Astrocyte (in vitro differentiated cells and primary cell): ENCODE data around the gene AGPAT1. TPM values are rescaled to one million over a fixed set of nuclear protein-coding genes. Genes with fewer than 3 reads are reported as not detected.

Experiments used
- DNase-seq: peaks from one replicate; pipeline ENCODE4 v3.0.0-alpha.2; 2010; ENCODE audit warnings: low read depth
- FAIRE-seq: peaks from 2 replicates; lab custom pipeline; 2011; peaks lifted over from hg19 to GRCh38; lab: Jason Lieb, UNC
- H2AFZ ChIP-seq: 2 replicates; pipeline ENCODE4 v1.6.0; 2012; ENCODE audit warnings: low read depth, low read length, inconsistent platforms
- H3K27ac ChIP-seq: 2 replicates; pipeline ENCODE4 v1.5.1; 2011; ENCODE audit warnings: low read depth, low read length, inconsistent platforms
- H3K27me3 ChIP-seq: 2 replicates; pipeline ENCODE4 v1.6.0; 2011; ENCODE audit warnings: low read length, inconsistent platforms; ENCODE audit not compliant: insufficient read depth
- H3K36me3 ChIP-seq: 2 replicates; pipeline ENCODE4 v1.5.1; 2011; ENCODE audit warnings: low read length, inconsistent platforms; ENCODE audit not compliant: insufficient read depth
- H3K4me1 ChIP-seq: 2 replicates; pipeline ENCODE4 v1.5.1; 2011; ENCODE audit warnings: low read length, inconsistent platforms; ENCODE audit not compliant: insufficient read depth
- H3K4me2 ChIP-seq: 2 replicates; pipeline ENCODE4 v1.6.0; 2012; ENCODE audit warnings: low read length, inconsistent platforms
- H3K4me3 ChIP-seq: 2 replicates; pipeline ENCODE4 v1.5.1; 2011; ENCODE audit warnings: low read depth, mild to moderate bottlenecking, low read length, inconsistent platforms; ENCODE audit not compliant: insufficient read depth
- H3K79me2 ChIP-seq: 2 replicates; pipeline ENCODE4 v1.6.0; 2012; ENCODE audit warnings: mild to moderate bottlenecking, low read length, inconsistent platforms; ENCODE audit not compliant: insufficient read depth
- H3K9ac ChIP-seq: 2 replicates; pipeline ENCODE4 v1.6.0; 2012; ENCODE audit warnings: mild to moderate bottlenecking, low read length, inconsistent platforms
- H3K9me3 ChIP-seq: 2 replicates; pipeline ENCODE4 v1.5.1; 2012; ENCODE audit warnings: low read depth, mild to moderate bottlenecking, low read length, inconsistent platforms; ENCODE audit not compliant: insufficient read depth
- H4K20me1 ChIP-seq: 2 replicates; pipeline ENCODE4 v1.6.0; 2012; ENCODE audit warnings: low read length, inconsistent platforms; ENCODE audit not compliant: insufficient read depth
- H3K27ac Mint-ChIP-seq: one replicate; pipeline ENCODE4 v1.8.0; 2021; ENCODE audit warnings: mild to moderate bottlenecking, mixed read lengths; ENCODE audit not compliant: unreplicated experiment
- H3K27me3 Mint-ChIP-seq: one replicate; pipeline ENCODE4 v1.8.0; 2021; ENCODE audit warnings: low read depth, mixed read lengths; ENCODE audit not compliant: unreplicated experiment
- H3K36me3 Mint-ChIP-seq: one replicate; pipeline ENCODE4 v1.8.0; 2021; ENCODE audit warnings: low read depth, mixed read lengths; ENCODE audit not compliant: unreplicated experiment
- H3K4me1 Mint-ChIP-seq: one replicate; pipeline ENCODE4 v1.8.0; 2021; ENCODE audit warnings: low read depth, mixed read lengths; ENCODE audit not compliant: unreplicated experiment
- H3K4me3 Mint-ChIP-seq: one replicate; pipeline ENCODE4 v1.8.0; 2021; ENCODE audit warnings: mild to moderate bottlenecking, moderate library complexity, mixed read lengths; ENCODE audit not compliant: unreplicated experiment
- H3K9me3 Mint-ChIP-seq: one replicate; pipeline ENCODE4 v1.8.0; 2021; ENCODE audit warnings: mild to moderate bottlenecking, mixed read lengths; ENCODE audit not compliant: unreplicated experiment
- CTCF ChIP-seq: IDR thresholded peaks from 2 replicates; pipeline ENCODE4 v1.5.1; 2011; ENCODE audit warnings: low read depth, mild to moderate bottlenecking, inconsistent platforms, low read length, moderate library complexity; ENCODE audit not compliant: insufficient read depth
- EZH2 ChIP-seq: IDR thresholded peaks from 2 replicates; pipeline ENCODE4 v1.6.1; 2012; ENCODE audit warnings: mild to moderate bottlenecking, low read length, inconsistent platforms; ENCODE audit not compliant: insufficient read depth
- total RNA-seq: library from RNA; stranded (reverse); gene quantifications from 2 replicates; pipeline ENCODE4 v1.2.1, GENCODE V29; 2021

Gene AGPAT1
- total RNA-seq, 1 donor from 2014 or later: 94.8 TPM

- no peak for DNase-seq
- Mint-ChIP-seq H3K36me3 (peaks cover 23% of the 10 kb centered on the region), H3K9me3 (peaks cover 2% of the 10 kb centered on the region), H3K27ac (no peak overlapping the region), H3K27me3 (no peaks in the 10 kb centered on the region), H3K4me3 (no peak overlapping the region), H3K4me1 (peaks cover 11% of the 10 kb centered on the region)
- H3K4me3 ChIP-seq: no peak overlapping the region
- no peaks in the 10 kb centered on the region for H3K36me3 ChIP-seq
- H3K9me3 ChIP-seq: no peaks in the 10 kb centered on the region
- H4K20me1 ChIP-seq: no peaks in the 10 kb centered on the region
- FAIRE-seq: no peak
- no peak overlapping the region for H3K9ac ChIP-seq
- no peak overlapping the region for H2AFZ ChIP-seq
- H3K27ac ChIP-seq: no peak overlapping the region
- TF ChIP-seq EZH2: no peak
- no peak for TF ChIP-seq CTCF
- no peaks in the 10 kb centered on the region for H3K27me3 ChIP-seq
- no peaks in the 10 kb centered on the region for H3K79me2 ChIP-seq
- peaks cover 3% of the 10 kb centered on the region for H3K4me1 ChIP-seq
- H3K4me2 ChIP-seq: no peak overlapping the region
Observed at GRCh38 chr6:32163559-32164258, 12.2 kb downstream of the AGPAT1 start.

- H3K4me1 Mint-ChIP-seq: peaks cover 11% of the 10 kb centered on the region
- H3K4me3 Mint-ChIP-seq: no peak overlapping the region
- Histone ChIP-seq H3K79me2 (peaks cover 17% of the 10 kb centered on the region), H3K4me1 (peaks cover 12% of the 10 kb centered on the region), H4K20me1 (peaks cover 9% of the 10 kb centered on the region), H3K36me3 (peaks cover 11% of the 10 kb centered on the region), H3K27ac (no peak overlapping the region), H3K4me2 (no peak overlapping the region), H3K27me3 (no peaks in the 10 kb centered on the region), H2AFZ (no peak overlapping the region), H3K9ac (no peak overlapping the region), H3K4me3 (no peak overlapping the region), H3K9me3 (no peaks in the 10 kb centered on the region)
- H3K9me3 Mint-ChIP-seq: no peaks in the 10 kb centered on the region
- H3K27me3 Mint-ChIP-seq: no peaks in the 10 kb centered on the region
- peaks cover 16% of the 10 kb centered on the region for H3K36me3 Mint-ChIP-seq
- H3K27ac Mint-ChIP-seq: no peak overlapping the region
- FAIRE-seq: no peak
- no peak for DNase-seq
- TF ChIP-seq CTCF: no peak
- TF ChIP-seq EZH2: no peak
Observed at GRCh38 chr6:32158052-32158451, 17.8 kb downstream of the AGPAT1 start.

GRCh38 chr6:32156891-32157290, 19.0 kb downstream of the AGPAT1 start:
- peaks cover 24% of the 10 kb centered on the region for H3K4me1 ChIP-seq

More at GRCh38 chr6:32156891-32157290, 19.0 kb downstream of the AGPAT1 start:
- peaks cover 17% of the 10 kb centered on the region for H3K79me2 ChIP-seq
- H3K36me3 Mint-ChIP-seq: peaks cover 12% of the 10 kb centered on the region
- H3K4me2 ChIP-seq: no peak overlapping the region
- no peak for DNase-seq
- H4K20me1 ChIP-seq: peaks cover 9% of the 10 kb centered on the region
- no peak overlapping the region for H3K27ac Mint-ChIP-seq
- H2AFZ ChIP-seq: no peak overlapping the region
- peaks cover 19% of the 10 kb centered on the region for H3K4me1 Mint-ChIP-seq
- peaks cover 11% of the 10 kb centered on the region for H3K36me3 ChIP-seq
- H3K27ac ChIP-seq: no peak overlapping the region
- no peak overlapping the region for H3K4me3 Mint-ChIP-seq
- no peak overlapping the region for H3K9ac ChIP-seq
- FAIRE-seq: no peak
- no peaks in the 10 kb centered on the region for H3K27me3 ChIP-seq
- no peak overlapping the region for H3K4me3 ChIP-seq
- H3K27me3 Mint-ChIP-seq: no peaks in the 10 kb centered on the region
- no peaks in the 10 kb centered on the region for H3K9me3 Mint-ChIP-seq
- H3K9me3 ChIP-seq: no peaks in the 10 kb centered on the region
- TF ChIP-seq CTCF (no peak), EZH2 (no peak)
